GM12874 (cell line): ENCODE results near the gene ANKRD13A.

Experiments used
- CTCF ChIP-seq: IDR thresholded peaks from 2 replicates; pipeline ENCODE4 v1.5.1; 2011; ENCODE audit warnings: low read depth, mild to moderate bottlenecking, control low read depth, low read length, moderate library complexity; ENCODE audit not compliant: insufficient read depth

The ANKRD13A gene

GRCh38 chr12:109994401-109995175 is 4.6 kb upstream of the ANKRD13A start:
- no peak for TF ChIP-seq CTCF

GRCh38 chr12:109995361-109995685 is 3.9 kb upstream of the ANKRD13A start:
- TF ChIP-seq CTCF, result no peak

GRCh38 chr12:109995686-109996482 is 3.3 kb upstream of the ANKRD13A start, which contains the start of gene GIT2:
GIT2 (minus strand) TSS chr12:109996368; CDS start chr12:109996224, 144 bp downstream.
- no peak for TF ChIP-seq CTCF

GRCh38 chr12:109996483-109996853 is 2.8 kb upstream of the ANKRD13A start:
- TF ChIP-seq CTCF, result no peak

GRCh38 chr12:109997393-109997792 is 1.8 kb upstream of the ANKRD13A start:
- no peak for TF ChIP-seq CTCF

- no peak for TF ChIP-seq CTCF
Measured at GRCh38 chr12:109998241-109998903, 858 bp upstream of the ANKRD13A start.

- TF ChIP-seq CTCF, result no peak
Measured at GRCh38 chr12:109999649-109999971, 380 bp downstream of the ANKRD13A start.
